GM18511 (cell line): ENCODE measurements around the gene INSRR.

Experiments used
- ATAC-seq: cut with Tn5 transposase; IDR thresholded peaks from one replicate; pipeline ENCODE4 v1.9.1; 2021; ENCODE audit warnings: mild to moderate bottlenecking, moderate library complexity; ENCODE audit not compliant: unreplicated experiment

The INSRR gene

GRCh38 chr1:156875341-156875615 is 16.4 kb upstream of the INSRR start:
- ATAC-seq: no peak

- ATAC-seq: no peak
Observed at GRCh38 chr1:156874572-156875340, 15.8 kb upstream of the INSRR start.

- no peak for ATAC-seq
Observed at GRCh38 chr1:156874142-156874541, 15.2 kb upstream of the INSRR start.

GRCh38 chr1:156873659-156874058 is 14.7 kb upstream of the INSRR start:
- no peak for ATAC-seq

- no peak for ATAC-seq
Observed at GRCh38 chr1:156869455-156869854, 10.5 kb upstream of the INSRR start.

- no peak for ATAC-seq
Observed at GRCh38 chr1:156868341-156868740, 9.4 kb upstream of the INSRR start.

GRCh38 chr1:156866249-156866909 is 7.5 kb upstream of the INSRR start:
- no peak for ATAC-seq

- ATAC-seq: no peak
Observed at GRCh38 chr1:156865865-156866248, 6.9 kb upstream of the INSRR start.

- ATAC-seq: no peak
Observed at GRCh38 chr1:156865258-156865657, 6.3 kb upstream of the INSRR start.

GRCh38 chr1:156864796-156865195 is 5.9 kb upstream of the INSRR start:
- ATAC-seq: no peak

- no peak for ATAC-seq
Observed at GRCh38 chr1:156863631-156864030, 4.7 kb upstream of the INSRR start.

GRCh38 chr1:156862997-156863599 is 4.2 kb upstream of the INSRR start:
- no peak for ATAC-seq

- no peak for ATAC-seq
Observed at GRCh38 chr1:156862584-156862983, 3.7 kb upstream of the INSRR start.

- no peak for ATAC-seq
Observed at GRCh38 chr1:156860628-156861423, 1.9 kb upstream of the INSRR start, which contains the start of gene NTRK1. NTRK1 (plus strand) TSS chr1:156860865; CDS start chr1:156860935, 70 bp downstream.

GRCh38 chr1:156860113-156860627 is 1.3 kb upstream of the INSRR start:
- peak; percentile 60 for ATAC-seq

GRCh38 chr1:156859523-156860112 is 701 bp upstream of the INSRR start:
- ATAC-seq: peak; percentile 35

GRCh38 chr1:156858555-156858956 is 361 bp downstream of the INSRR start:
- no peak for ATAC-seq

GRCh38 chr1:156857532-156857931 is 1.4 kb downstream of the INSRR start:
- ATAC-seq: no peak

GRCh38 chr1:156856282-156856785 is 2.6 kb downstream of the INSRR start:
- no peak for ATAC-seq

GRCh38 chr1:156854634-156855033 is 4.3 kb downstream of the INSRR start:
- ATAC-seq: no peak

GRCh38 chr1:156853761-156854160 is 5.2 kb downstream of the INSRR start:
- ATAC-seq: no peak
